HUES64 (cell line): ENCODE data around the gene VDR.

Experiments used
- H3K27ac ChIP-seq: 2 replicates; pipeline ENCODE4 v1.7.0; 2013; ENCODE audit warnings: low read depth, low read length, inconsistent platforms
- H3K27me3 ChIP-seq: 2 replicates; pipeline ENCODE4 v1.6.1; 2013; ENCODE audit warnings: mild to moderate bottlenecking, low read length; ENCODE audit not compliant: insufficient read depth
- H3K36me3 ChIP-seq: 2 replicates; pipeline ENCODE4 v1.6.1; 2013; ENCODE audit warnings: mild to moderate bottlenecking, low read length; ENCODE audit not compliant: insufficient read depth
- H3K4me1 ChIP-seq: 2 replicates; pipeline ENCODE4 v1.6.1; 2013; ENCODE audit warnings: mild to moderate bottlenecking, low read length, moderate library complexity; ENCODE audit not compliant: insufficient read depth
- H3K4me3 ChIP-seq: 2 replicates; pipeline ENCODE4 v1.5.1; 2013; ENCODE audit warnings: mild to moderate bottlenecking, low read length, moderate library complexity
- H3K9ac ChIP-seq: 2 replicates; pipeline ENCODE4 v1.6.1; 2013; ENCODE audit warnings: mild to moderate bottlenecking, low read depth, low read length
- H3K9me3 ChIP-seq: 2 replicates; pipeline ENCODE4 v1.6.1; 2013; ENCODE audit warnings: low read depth, low read length; ENCODE audit not compliant: insufficient read depth
- WGBS: fragments of 150-250, 120-280 bp; methylation state at CpG from one replicate; pipeline ENCODE4 v1.1.7; 2013; ENCODE audit warnings: missing lambda C conversion rate; 5-methylcytosine and 5-hydroxymethylcytosine counted together

VDR gene

DNA sequence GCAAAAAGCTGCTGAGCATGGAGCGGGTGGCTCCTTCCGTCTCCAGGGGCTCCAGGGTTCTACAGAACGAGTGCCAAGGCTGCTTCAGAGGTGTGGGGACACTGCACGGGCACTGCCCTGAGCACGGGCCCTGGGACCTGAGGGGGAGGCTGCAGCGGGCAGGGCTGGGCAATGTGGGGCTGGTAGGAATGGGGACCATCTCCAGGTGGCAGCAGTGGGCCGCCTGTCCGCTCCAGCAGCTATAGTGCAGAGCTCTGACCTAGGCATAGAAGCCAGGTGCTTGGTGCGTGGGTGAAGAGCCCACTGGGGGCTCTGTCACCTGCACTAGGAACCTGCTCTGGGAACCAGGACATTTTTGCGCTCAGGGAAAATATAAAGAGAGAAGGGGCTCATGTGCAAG lies 107.4 kb downstream of the VDR start:
- Histone ChIP-seq H3K36me3 (peaks cover 39% of the 10 kb centered on the region), H3K9me3 (no peaks in the 10 kb centered on the region), H3K4me3 (no peak overlapping the region), H3K9ac (no peak overlapping the region), H3K27ac (no peak overlapping the region), H3K4me1 (no peaks in the 10 kb centered on the region), H3K27me3 (no peaks in the 10 kb centered on the region)
- 81% methylated on average over 10 of the region's 10 CpGs for WGBS

DNA sequence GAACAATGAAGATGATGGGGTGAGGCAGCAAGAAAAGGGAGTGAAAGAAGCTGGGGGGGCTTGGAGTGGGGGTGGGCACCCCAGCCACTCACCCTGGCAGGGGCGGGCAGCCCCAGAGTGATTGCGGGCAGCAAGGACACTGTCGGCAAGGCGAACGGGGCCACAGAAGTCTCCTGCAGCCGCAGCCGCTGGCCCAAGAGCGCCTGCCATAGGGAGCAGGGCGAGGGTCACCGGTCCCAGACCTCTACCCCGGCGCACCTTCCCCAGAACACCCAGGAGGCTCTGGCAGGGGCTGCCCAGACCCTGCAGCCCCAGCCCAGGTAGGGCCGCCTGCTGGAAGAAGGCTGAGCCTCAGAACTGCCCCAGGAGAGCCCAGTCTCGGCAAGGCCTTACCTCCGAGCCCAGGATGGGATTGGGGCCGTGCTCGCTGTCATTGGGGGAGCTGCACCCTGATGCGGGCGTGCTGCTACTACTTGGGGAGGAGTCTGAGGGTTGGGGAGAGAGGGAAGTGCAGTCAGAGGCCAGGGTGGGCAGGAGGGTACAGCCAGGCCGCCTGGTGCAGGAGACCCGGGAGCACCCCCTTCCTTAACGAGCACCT lies 108.9 kb downstream of the VDR start:
- Histone ChIP-seq H3K9me3 (no peaks in the 10 kb centered on the region), H3K4me1 (no peaks in the 10 kb centered on the region), H3K27me3 (no peaks in the 10 kb centered on the region), H3K9ac (no peak overlapping the region), H3K27ac (no peak overlapping the region), H3K36me3 (peaks cover 50% of the 10 kb centered on the region), H3K4me3 (no peak overlapping the region)
- WGBS = 94% methylated on average over 22 of the region's 22 CpGs

DNA sequence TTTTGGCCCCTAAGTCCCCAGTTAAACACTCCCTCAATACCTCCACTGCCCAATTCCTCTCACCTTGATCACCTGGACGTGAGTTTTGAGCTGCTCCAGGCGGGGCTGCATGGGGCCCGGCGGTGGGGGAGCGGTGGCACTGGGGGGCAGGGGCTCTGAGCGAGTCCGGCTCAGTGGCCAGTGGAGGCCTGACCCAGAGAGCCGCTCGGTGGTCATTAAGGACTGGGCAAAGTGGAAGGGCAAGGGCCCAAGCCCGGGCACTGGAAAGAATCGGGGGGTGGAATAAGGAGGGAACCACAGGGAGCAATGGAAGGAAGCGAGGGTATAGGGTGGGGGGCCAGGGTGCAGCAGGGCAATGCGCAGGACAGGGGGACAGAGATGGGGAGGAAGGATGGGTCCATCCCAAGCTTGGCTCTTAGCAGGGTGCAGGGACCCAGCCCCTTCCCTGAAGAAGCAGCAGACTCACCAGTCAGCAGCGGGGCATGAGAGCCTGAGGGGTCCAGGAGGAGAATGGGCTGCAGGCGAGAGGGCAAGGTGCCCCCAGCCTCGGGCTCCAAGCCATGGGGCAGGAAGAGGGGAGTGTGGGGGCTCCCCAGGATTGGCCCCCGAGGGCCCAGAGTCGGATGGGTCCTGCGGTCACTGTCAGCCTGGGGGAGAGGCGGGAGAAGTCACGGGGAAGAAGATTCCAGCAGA lies 109.5 kb downstream of the VDR start:
- H3K9ac ChIP-seq = no peak overlapping the region
- H3K36me3 ChIP-seq = peaks cover 56% of the 10 kb centered on the region
- 95% methylated on average over 21 of the region's 21 CpGs for WGBS
- H3K4me3 ChIP-seq = no peak overlapping the region
- no peaks in the 10 kb centered on the region for H3K27me3 ChIP-seq
- H3K4me1 ChIP-seq = no peaks in the 10 kb centered on the region
- H3K9me3 ChIP-seq = no peaks in the 10 kb centered on the region
- H3K27ac ChIP-seq = no peak overlapping the region

DNA sequence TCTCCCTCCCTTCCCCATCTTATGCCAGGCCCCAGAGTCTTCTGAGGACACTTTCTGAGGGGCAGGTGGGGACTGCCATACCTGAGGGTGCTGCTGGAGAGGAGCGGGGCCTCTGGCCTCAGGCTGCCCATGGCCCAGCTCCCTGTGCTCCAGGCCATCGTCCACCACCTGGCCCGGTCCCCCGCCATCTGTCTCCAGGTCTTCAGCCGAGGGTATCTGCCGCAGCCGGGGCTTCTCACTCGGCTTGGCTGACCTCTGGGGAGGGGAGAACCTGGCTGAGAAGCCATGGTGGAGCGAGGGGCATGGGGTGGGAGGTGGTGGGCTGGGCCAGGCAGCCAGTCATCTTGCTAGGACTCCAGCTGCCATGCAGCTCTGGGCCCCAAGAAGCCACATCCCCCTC lies 110.1 kb downstream of the VDR start:
- H3K4me3 ChIP-seq = no peak overlapping the region
- H3K9ac ChIP-seq = no peak overlapping the region
- no peaks in the 10 kb centered on the region for H3K27me3 ChIP-seq
- no peaks in the 10 kb centered on the region for H3K9me3 ChIP-seq
- no peaks in the 10 kb centered on the region for H3K4me1 ChIP-seq
- no peak overlapping the region for H3K27ac ChIP-seq
- H3K36me3 ChIP-seq = peaks cover 61% of the 10 kb centered on the region
- WGBS = 95% methylated on average over 9 of the region's 9 CpGs

DNA sequence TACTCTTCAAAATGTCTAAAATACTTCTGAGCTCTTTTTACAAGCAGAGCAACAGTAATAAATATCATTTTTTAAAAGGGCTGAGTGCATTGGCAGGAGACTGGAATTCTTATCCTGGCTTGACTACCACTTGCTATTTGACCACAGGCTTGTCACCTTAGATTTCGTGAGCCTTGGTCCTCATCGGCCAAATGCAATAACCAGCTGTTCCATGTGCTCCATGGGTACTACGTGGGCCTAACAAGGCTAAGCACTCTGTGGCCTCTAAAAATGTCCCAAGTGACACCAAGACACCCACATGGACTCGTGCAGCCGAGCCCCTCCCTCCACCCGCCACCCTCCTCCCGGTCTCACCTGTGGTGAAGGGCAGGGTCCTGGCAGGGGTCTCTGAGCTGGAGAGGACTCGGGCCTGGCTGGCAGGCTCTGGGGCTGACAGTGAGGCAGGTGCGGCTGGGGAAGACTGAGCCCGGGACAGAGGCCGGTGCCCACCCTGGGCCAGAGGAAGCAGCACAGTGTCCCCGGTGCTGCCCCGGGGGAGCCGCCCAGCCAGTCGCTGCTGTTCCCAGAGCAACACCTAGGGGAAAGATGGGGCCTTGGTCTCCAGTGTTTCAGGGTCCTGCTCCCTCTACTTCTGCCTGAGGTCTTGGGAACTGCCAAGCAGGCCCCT lies 111.6 kb downstream of the VDR start:
- no peak overlapping the region for H3K9ac ChIP-seq
- WGBS = 92% methylated on average over 15 of the region's 15 CpGs
- peaks cover 76% of the 10 kb centered on the region for H3K36me3 ChIP-seq
- no peak overlapping the region for H3K4me3 ChIP-seq
- H3K9me3 ChIP-seq = no peaks in the 10 kb centered on the region
- H3K4me1 ChIP-seq = no peaks in the 10 kb centered on the region
- no peak overlapping the region for H3K27ac ChIP-seq
- no peaks in the 10 kb centered on the region for H3K27me3 ChIP-seq

DNA sequence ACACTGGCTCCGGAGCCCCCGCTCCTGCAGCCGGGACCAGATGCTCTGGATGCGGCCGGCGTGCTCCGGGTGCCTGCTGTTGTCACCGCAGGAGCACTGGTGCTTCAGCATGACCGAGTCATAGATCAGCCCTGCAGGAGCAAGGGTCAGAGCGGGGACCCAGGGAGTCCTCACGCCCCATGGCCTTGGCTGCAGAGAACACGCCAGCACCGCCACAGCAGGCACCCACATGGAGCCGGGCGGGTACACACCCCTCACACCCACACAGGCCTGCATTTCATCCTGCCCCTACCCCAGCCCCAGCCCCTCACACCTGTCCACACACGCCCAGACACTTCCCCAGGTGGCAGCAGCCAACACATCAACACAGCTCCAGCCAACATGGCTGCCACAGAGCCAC lies 112.9 kb downstream of the VDR start:
- Histone ChIP-seq H3K27me3 (no peaks in the 10 kb centered on the region), H3K36me3 (peaks cover 87% of the 10 kb centered on the region), H3K4me1 (no peaks in the 10 kb centered on the region), H3K9me3 (no peaks in the 10 kb centered on the region), H3K4me3 (no peak overlapping the region), H3K27ac (no peak overlapping the region), H3K9ac (no peak overlapping the region)
- 95% methylated on average over 16 of the region's 16 CpGs for WGBS
